ENCODE measurements around the gene RUNX3.

- no peak for TF ChIP-seq CTCF (IDR thresholded peaks at IDR 0.05)
- TF ChIP-seq POLR2A (IDR thresholded peaks at IDR 0.05): peak; percentile 65
Observed at GRCh38 chr1:24910751-24911650, 19.1 kb downstream of the RUNX3 start.
